Adrenal gland (tissue), 12 donors: ENCODE measurements around the gene TTLL5. TPM values are rescaled to one million over a fixed set of nuclear protein-coding genes. Genes with fewer than 3 reads are reported as not detected.

Source experiments
- DNase-seq, 7 donors: peaks; one replicate each; pipeline ENCODE4 v3.0.0-alpha.2; 2019 to 2020
- H3K27ac ChIP-seq, 5 donors: fragments of 200-600 bp; sonication (generic) in 4 of 5; 1 replicate in 3 of 5; 2 replicates in 2 of 5; pipeline versions ENCODE4 v1.5.1 to v1.8.0; 2016 to 2020; ENCODE audit warnings: mild to moderate bottlenecking in 1 of 5
- H3K27me3 ChIP-seq: fragments of 200-600 bp; 2 replicates; pipeline ENCODE4 v1.8.0; 2021
- H3K36me3 ChIP-seq, 2 donors: fragments of 200-600 bp; replicated peaks in 1 of 2; 1 replicate in 1 of 2; 2 replicates in 1 of 2; pipeline versions ENCODE4 v1.5.1 to v1.8.0; 2018 to 2022
- H3K4me1 ChIP-seq, 2 donors: fragments of 200-600 bp; replicated peaks in 1 of 2; 1 replicate in 1 of 2; 2 replicates in 1 of 2; pipeline versions ENCODE4 v1.5.1 to v1.8.0; 2018 to 2021
- H3K4me3 ChIP-seq, 4 donors: fragments of 200-600 bp; sonication (generic) in 3 of 4; one replicate each; pipeline ENCODE4 v1.5.1; 2016 to 2018
- H3K9me3 ChIP-seq, 3 donors: fragments of 200-600 bp; sonication (generic) in 1 of 3; replicated peaks in 1 of 3; 1 replicate in 2 of 3; 2 replicates in 1 of 3; pipeline versions ENCODE4 v1.5.1 to v1.8.0; 2016 to 2021
- CTCF ChIP-seq, 6 experiments: fragments of 450-650 bp in 4 of 6; fragments of 200-600 bp in 2 of 6; sonication (generic) in 1 of 6; IDR thresholded peaks; 1 replicate in 5 of 6; 2 replicates in 1 of 6; pipeline versions ENCODE4 v1.5.1 to v1.8.0; 2016 to 2021; ENCODE audit warnings: antibody characterized with exemption in 6 of 6, mild to moderate bottlenecking in 2 of 6, moderate library complexity in 1 of 6
- POLR2A ChIP-seq, 2 donors: fragments of 450-650 bp; IDR thresholded peaks; one replicate each; pipeline ENCODE4 v1.6.1; 2017; ENCODE audit warnings: antibody characterized with exemption in 2 of 2, mild to moderate bottlenecking in 2 of 2, moderate library complexity in 1 of 2
- WGBS, 4 donors: extraction: QIAGEN DNeasy Blood & Tissue Kit in 2 of 4; methylation state at CpG; one replicate each; pipeline versions ENCODE4 v1.1.5 to v1.1.7; 2013 to 2017; 5-methylcytosine and 5-hydroxymethylcytosine counted together
- intact Hi-C, 2 donors: fragments of 100-400 bp; cut with DNase I; formaldehyde crosslinking; loops; one replicate each; pipeline versions ENCODE4 v1.14.1 to v1.15.0; 2022 to 2023
- polyA plus RNA-seq, 3 donors: library from polyadenylated mRNA; stranded (reverse); fragments of 200-250 nt in 2 of 3; fragments of 350-450 nt in 1 of 3; fragmentation: Illumina TruSeq in 1 of 3; extraction: RNeasy Lipid Tissue Mini Kit (QIAGEN cat#74804) in 1 of 3; gene quantifications; one replicate each; pipeline ENCODE4 v1.2.3, GENCODE V29; 2013 to 2014
- total RNA-seq, 9 donors: library from RNA; depleted of rRNA in 4 of 9; stranded (reverse); fragments of >200 nt in 4 of 9; fragments of 120-200 nt in 1 of 9; fragmentation: NEBNext Ultra II Directional in 1 of 9; extraction: Animal tissue kit (Norgen Biotek cat#: 25700) in 1 of 9; gene quantifications; one replicate each; pipeline versions ENCODE4 v1.1.0 to v1.2.4, GENCODE V29; 2013 to 2023
- donor health status: healthy with polysubstance abuse.
- donor health status: Bipolar disorder and iron deficiency.
- donor health status: DM: yes; HTN: yes; CAD: no.
- donor health status: DM: no; HTN: no; CAD: no.
- donor health status: DM: no; HTN: no; CAD: no.
- donor health status: DM: yes; HTN: yes; CAD: no.

Gene TTLL5
- total and polyA plus RNA-seq, 12 donors: 12.7 to 34.0 (median 24.1) TPM

GRCh38 chr14:75811872-75812499, 150.9 kb downstream of the TTLL5 start:
- no peak for DNase-seq
- Histone ChIP-seq H3K9me3 (no peaks in the 10 kb centered on the region), H3K27ac (peak overlapping the region in 1 of 5 donors; percentile 21), H3K36me3 (no peaks in the 10 kb centered on the region), H3K4me3 (no peak overlapping the region), H3K27me3 (no peaks in the 10 kb centered on the region), H3K4me1 (peaks cover 0 to 8% of the 10 kb centered on the region in 2 donors)
- 83 to 90% (median 87%) methylated on average over 7 of the region's 7 CpGs for WGBS, 4 donors
- no peak for TF ChIP-seq CTCF (IDR thresholded peaks at IDR 0.05)
- no peak for TF ChIP-seq POLR2A (IDR thresholded peaks at IDR 0.05)
- intact Hi-C loops: no loop called here

- peaks cover 0 to 8% of the 10 kb centered on the region in 2 donors for H3K4me1 ChIP-seq
These were observed 151.6 kb downstream of the TTLL5 start for GRCh38 chr14:75812622-75813021.

GRCh38 chr14:75820761-75821160, 159.7 kb downstream of the TTLL5 start:
- WGBS, 4 donors: 92 to 96% (median 95%) methylated on average over 4 of the region's 4 CpGs
- intact Hi-C loops: no loop called here

More at GRCh38 chr14:75812622-75813021, 151.6 kb downstream of the TTLL5 start:
- no peaks in the 10 kb centered on the region for H3K27me3 ChIP-seq
- TF ChIP-seq POLR2A (IDR thresholded peaks at IDR 0.05) (no peak), CTCF (IDR thresholded peaks at IDR 0.05) (no peak)
- no peaks in the 10 kb centered on the region for H3K36me3 ChIP-seq
- H3K27ac ChIP-seq: no peak overlapping the region
- no peak overlapping the region for H3K4me3 ChIP-seq
- H3K9me3 ChIP-seq: no peaks in the 10 kb centered on the region
- intact Hi-C loops: no loop called here
- WGBS, 4 donors: 86 to 94% (median 91%) methylated on average over 4 of the region's 4 CpGs
- no peak for DNase-seq

More at GRCh38 chr14:75820761-75821160, 159.7 kb downstream of the TTLL5 start:
- Histone ChIP-seq H3K27ac (no peak overlapping the region), H3K27me3 (no peaks in the 10 kb centered on the region), H3K9me3 (no peaks in the 10 kb centered on the region), H3K4me1 (peaks cover 0 to 16% of the 10 kb centered on the region in 2 donors), H3K4me3 (no peak overlapping the region), H3K36me3 (no peaks in the 10 kb centered on the region)
- TF ChIP-seq POLR2A (IDR thresholded peaks at IDR 0.05) (no peak), CTCF (IDR thresholded peaks at IDR 0.05) (no peak)
- no peak for DNase-seq
